ENCODE results near the gene ATRNL1. TPM values are rescaled to one million over a fixed set of nuclear protein-coding genes. Genes with fewer than 3 reads are reported as not detected.

The ATRNL1 gene
- total RNA-seq, 1 experiment from 2014 or later, result 28.7 TPM

DNA sequence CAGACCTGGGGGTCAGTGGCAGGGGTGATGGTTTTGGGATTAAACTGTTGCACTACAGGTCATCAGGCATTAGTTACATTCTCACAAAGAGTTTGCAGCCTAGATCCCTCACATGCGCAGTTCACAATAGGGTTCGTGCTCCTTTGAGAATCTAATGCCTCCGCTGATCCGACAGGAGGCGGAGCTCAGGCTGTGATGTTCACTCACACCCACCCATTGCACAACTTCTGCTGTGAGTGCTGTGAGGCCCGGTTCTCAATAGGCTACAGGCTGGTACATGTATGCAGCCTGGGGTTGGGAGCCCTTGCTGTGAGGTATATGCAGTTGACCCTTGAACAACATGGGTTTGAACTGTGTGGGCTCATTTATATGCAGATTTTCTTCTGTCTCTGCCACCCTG lies 763.4 kb downstream of the ATRNL1 start (continued):
- no peak for TF ChIP-seq E2F4 (CRISPR knock-in tag; IDR thresholded peaks at IDR 0.05; ENCODE audit: borderline replicate concordance, low read depth)

DNA sequence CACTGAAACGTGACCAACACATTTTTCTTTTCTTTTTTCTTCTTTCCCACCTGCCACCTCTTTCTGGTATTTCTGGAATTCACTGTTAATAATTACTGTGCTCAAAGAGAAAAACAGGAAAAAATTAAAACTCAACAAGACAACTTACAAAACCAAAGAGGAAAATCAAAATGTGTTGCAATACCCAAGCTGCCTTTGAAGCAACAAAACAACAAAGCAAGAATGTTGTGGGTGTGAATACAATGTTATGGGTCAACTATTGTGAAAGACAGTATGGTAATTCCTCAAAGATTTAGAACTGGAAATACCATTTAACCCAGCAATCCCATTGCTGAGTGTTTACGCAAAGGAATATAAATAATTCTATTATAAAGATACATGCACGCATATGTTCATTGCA lies 764.7 kb downstream of the ATRNL1 start:
- ATAC-seq, result no peak
- CTCF ChIA-PET, result no interaction called here
- Mint-ChIP-seq H3K9me3 (peaks cover 4% of the 10 kb centered on the region), H3K27me3 (ENCODE audit: low read depth) (no peaks in the 10 kb centered on the region), H3K27ac (no peak overlapping the region), H3K36me3 (no peaks in the 10 kb centered on the region), H3K4me1 (peaks cover 19% of the 10 kb centered on the region), H3K4me3 (no peak overlapping the region)
- POLR2A ChIA-PET, result no interaction called here
- no peak for DNase-seq (ENCODE audit: low spot score)
- TF ChIP-seq ZNF138 (CRISPR knock-in tag; conservative IDR thresholded peaks at IDR 0.05) (no peak), ZNF396 (CRISPR knock-in tag; IDR thresholded peaks at IDR 0.05; ENCODE audit: borderline replicate concordance) (no peak), GTF2I (CRISPR knock-in tag; conservative IDR thresholded peaks at IDR 0.05) (no peak), NR1H2 (CRISPR knock-in tag; IDR thresholded peaks at IDR 0.05) (no peak), ESRRA (CRISPR knock-in tag; IDR thresholded peaks at IDR 0.05; ENCODE audit: borderline replicate concordance) (no peak), ZMAT4 (CRISPR knock-in tag; IDR thresholded peaks at IDR 0.05) (no peak)
- TF ChIP-seq, protein P1, sequence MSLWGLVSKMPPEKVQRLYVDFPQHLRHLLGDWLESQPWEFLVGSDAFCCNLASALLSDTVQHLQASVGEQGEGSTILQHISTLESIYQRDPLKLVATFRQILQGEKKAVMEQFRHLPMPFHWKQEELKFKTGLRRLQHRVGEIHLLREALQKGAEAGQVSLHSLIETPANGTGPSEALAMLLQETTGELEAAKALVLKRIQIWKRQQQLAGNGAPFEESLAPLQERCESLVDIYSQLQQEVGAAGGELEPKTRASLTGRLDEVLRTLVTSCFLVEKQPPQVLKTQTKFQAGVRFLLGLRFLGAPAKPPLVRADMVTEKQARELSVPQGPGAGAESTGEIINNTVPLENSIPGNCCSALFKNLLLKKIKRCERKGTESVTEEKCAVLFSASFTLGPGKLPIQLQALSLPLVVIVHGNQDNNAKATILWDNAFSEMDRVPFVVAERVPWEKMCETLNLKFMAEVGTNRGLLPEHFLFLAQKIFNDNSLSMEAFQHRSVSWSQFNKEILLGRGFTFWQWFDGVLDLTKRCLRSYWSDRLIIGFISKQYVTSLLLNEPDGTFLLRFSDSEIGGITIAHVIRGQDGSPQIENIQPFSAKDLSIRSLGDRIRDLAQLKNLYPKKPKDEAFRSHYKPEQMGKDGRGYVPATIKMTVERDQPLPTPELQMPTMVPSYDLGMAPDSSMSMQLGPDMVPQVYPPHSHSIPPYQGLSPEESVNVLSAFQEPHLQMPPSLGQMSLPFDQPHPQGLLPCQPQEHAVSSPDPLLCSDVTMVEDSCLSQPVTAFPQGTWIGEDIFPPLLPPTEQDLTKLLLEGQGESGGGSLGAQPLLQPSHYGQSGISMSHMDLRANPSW (CRISPR knock-in tag; conservative IDR thresholded peaks at IDR 0.05; ENCODE audit: low read depth), result no peak
- TF ChIP-seq, protein P2, sequence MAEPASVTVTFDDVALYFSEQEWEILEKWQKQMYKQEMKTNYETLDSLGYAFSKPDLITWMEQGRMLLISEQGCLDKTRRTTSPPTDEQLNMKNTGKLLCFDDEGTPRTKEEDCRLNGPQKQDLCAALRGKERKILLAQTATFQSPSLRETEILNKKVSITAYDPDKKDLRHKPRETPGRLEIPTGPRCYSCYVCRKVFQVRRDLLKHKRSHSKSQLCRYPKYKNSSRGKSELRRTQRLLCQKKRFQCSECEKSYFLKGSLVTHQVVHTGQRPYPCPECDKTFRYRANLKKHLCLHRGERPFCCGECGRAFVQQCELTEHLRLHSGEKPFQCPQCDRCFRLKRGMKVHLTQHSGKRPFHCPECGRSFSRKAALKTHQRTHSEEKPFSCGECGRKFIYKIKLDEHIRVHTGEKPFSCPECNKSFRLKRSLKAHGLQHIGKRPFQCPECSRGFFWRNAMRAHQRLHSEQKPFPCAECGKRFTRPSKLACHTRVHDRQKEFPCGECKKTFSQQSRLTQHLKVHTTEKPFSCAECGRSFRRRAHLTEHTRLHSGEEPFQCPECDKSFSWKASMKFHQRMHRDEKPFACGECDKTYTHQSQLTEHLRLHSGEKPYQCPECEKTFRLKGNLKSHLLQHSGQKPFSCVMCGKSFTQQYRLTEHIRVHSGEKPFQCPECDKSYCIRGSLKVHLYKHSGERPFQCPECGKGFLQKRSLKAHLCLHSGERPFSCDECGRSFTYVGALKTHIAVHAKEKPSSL (CRISPR knock-in tag; conservative IDR thresholded peaks at IDR 0.05), result no peak
- TF ChIP-seq, protein P3, sequence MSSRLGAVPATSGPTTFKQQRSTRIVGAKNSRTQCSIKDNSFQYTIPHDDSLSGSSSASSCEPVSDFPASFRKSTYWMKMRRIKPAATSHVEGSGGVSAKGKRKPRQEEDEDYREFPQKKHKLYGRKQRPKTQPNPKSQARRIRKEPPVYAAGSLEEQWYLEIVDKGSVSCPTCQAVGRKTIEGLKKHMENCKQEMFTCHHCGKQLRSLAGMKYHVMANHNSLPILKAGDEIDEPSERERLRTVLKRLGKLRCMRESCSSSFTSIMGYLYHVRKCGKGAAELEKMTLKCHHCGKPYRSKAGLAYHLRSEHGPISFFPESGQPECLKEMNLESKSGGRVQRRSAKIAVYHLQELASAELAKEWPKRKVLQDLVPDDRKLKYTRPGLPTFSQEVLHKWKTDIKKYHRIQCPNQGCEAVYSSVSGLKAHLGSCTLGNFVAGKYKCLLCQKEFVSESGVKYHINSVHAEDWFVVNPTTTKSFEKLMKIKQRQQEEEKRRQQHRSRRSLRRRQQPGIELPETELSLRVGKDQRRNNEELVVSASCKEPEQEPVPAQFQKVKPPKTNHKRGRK (CRISPR knock-in tag; IDR thresholded peaks at IDR 0.05; ENCODE audit: borderline replicate concordance), result no peak

DNA sequence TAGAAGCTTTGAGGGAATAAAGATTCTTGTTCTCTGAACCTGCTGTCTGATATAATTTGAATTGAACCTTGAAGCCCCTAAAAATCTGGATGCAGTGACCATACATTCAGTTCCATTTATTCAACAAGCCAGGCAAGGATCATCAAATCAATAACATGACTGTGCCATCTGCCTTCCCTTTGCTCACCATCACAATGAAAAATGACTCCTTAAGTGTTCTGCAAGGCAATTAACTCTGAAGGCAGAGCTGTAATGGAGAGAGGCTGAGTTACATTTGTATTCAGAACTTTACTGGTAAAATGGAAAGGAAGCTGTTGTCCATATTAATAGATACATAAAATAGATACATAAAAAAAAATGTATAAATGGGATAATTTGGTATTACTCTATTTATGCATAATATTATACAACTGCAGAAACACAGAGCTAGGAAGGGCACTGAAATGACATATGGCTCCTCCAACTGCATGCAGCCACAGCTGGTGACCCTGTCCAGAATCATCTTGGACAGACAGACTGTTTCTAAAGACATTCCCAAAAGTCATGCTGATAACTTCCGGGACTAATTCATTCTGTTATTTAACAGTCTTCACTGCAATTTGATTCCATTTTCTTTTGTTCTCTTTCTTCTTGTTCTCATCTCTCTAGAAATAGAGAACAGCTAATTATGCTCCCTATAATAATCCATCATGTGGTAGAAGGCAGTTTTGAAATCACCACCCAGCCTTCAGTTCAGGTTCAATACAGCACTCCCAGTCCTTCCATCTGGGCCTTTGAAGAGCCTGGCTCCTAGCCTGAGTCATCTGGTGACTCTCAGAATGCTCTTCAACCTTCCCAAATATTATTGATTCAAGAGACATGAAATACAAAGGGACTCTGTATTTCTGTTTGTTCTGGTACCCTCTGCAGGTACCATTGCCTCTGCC lies 767.3 kb downstream of the ATRNL1 start:
- ATAC-seq, result no peak
- Mint-ChIP-seq H3K4me1 (peaks cover 5% of the 10 kb centered on the region; the same call in 1 of the 2 replicates), H3K4me3 (no peak overlapping the region), H3K9me3 (peaks cover 4% of the 10 kb centered on the region), H3K36me3 (no peaks in the 10 kb centered on the region), H3K27ac (no peak overlapping the region), H3K27me3 (ENCODE audit: low read depth) (no peaks in the 10 kb centered on the region)
- ChIA-PET CTCF (no interaction called here), POLR2A (no interaction called here)
- no peak for DNase-seq (ENCODE audit: low spot score)
- no peak for TF ChIP-seq ZNF671 (CRISPR knock-in tag; IDR thresholded peaks at IDR 0.05)
- no peak for TF ChIP-seq RELA (CRISPR knock-in tag; IDR thresholded peaks at IDR 0.05; ENCODE audit: borderline replicate concordance)
- no peak for TF ChIP-seq SMAD3 (CRISPR knock-in tag; IDR thresholded peaks at IDR 0.05; ENCODE audit: borderline replicate concordance)
- TF ChIP-seq ETV6 (CRISPR knock-in tag; IDR thresholded peaks at IDR 0.05), result no peak
- TF ChIP-seq ZNF232 (CRISPR knock-in tag; IDR thresholded peaks at IDR 0.05), result no peak
- TF ChIP-seq ZNF138 (CRISPR knock-in tag; conservative IDR thresholded peaks at IDR 0.05), result no peak
- TF ChIP-seq ZMAT4 (CRISPR knock-in tag; IDR thresholded peaks at IDR 0.05), result no peak
